ENCODE measurements around the gene LEFTY2.
"Not testable (repeated sequence)": the region's sequence is repeated elsewhere in the genome, so short reads cannot be mapped to it uniquely, and the experiment has no call there.

LEFTY2 gene

GRCh38 chr1:225899044-225899925 is 41.7 kb downstream of the LEFTY2 start:
- DNase-seq: no peak

- peak in 2 of 5 donors; percentile 13 to 31 for DNase-seq
Observed at GRCh38 chr1:225897595-225898514, 43.2 kb downstream of the LEFTY2 start.

- peak; percentile 31 to 92 (median 67) for DNase-seq
Observed at GRCh38 chr1:225896937-225897549, 44.0 kb downstream of the LEFTY2 start.

GRCh38 chr1:225896494-225896893 is 44.5 kb downstream of the LEFTY2 start:
- no peak for DNase-seq

DNA sequence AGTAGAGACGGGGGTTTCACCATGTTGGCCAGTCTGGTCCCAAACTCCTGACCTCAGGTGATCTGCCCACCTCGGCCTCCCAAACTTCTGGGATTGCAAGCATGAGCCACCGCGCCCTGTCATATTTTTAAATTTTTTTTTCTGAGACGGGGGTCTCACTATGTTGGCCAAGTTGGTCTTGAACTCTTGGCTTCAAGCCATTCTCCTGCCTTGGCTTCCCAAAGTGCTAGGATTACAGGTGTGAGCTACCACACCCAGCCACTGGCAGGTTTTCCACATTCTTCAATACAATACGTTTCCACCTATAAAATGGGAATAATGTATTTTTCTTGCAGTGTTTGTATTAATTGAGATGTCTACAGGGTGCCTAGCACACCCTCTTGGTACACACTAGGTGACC is 48.7 kb downstream of the LEFTY2 start:
- no peak for DNase-seq

DNA sequence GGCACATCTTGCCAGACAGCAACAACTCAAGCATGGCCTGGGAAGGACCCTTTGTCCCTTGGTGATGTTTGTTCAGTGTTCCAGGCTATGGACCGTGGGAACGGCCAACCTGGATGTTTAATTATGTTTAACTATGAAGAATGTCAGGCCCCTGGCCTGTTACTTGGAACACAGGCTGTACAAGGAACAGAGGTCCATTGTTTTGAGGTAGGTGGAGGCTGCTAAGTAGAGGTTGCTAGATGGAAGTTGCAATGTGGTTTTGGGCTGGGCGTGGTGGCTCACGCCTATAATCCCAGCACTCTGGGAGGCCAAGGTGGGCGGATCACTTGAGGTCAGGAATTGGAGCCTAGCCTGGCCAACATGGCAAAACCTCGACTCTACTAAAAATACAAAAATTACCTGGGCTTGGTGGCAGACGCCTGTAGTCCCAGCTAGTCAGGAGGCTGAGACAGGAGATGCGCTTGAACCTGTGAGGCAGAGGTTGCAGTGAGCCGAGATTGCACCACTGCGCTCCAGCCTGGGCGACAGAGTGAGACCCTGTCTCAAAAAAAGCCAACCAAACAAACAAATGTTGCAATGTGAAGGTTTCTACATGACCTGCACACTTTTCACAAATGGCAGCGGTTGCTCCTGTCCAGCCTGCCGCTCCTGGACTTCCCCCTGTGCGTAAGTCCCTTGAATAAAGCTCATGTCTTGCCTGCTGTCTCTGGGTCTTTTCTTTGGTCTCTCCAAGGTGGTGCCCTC is 49.6 kb downstream of the LEFTY2 start:
- DNase-seq: no peak

GRCh38 chr1:225890346-225891228 is 50.4 kb downstream of the LEFTY2 start:
- DNase-seq: no peak

DNA sequence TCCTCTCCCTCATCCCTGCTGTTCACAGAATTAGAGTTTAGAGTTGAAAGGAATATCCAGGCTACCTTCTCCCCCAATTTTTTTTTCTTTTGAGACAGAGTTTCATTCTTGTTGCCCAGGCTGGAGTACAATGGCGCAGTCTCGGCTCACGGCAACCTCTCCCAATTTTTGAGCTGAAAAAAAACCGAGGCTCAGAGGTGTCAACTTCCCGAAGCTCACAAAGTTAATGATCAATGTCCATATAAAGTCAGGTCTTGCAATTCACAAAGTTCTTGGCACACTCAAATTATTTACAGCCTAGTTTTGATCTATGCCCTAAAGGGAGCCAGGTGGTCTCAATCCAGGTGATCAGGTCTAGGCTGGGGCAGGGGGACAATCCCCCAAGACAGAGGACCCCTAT is 51.3 kb downstream of the LEFTY2 start:
- DNase-seq: no peak

DNA sequence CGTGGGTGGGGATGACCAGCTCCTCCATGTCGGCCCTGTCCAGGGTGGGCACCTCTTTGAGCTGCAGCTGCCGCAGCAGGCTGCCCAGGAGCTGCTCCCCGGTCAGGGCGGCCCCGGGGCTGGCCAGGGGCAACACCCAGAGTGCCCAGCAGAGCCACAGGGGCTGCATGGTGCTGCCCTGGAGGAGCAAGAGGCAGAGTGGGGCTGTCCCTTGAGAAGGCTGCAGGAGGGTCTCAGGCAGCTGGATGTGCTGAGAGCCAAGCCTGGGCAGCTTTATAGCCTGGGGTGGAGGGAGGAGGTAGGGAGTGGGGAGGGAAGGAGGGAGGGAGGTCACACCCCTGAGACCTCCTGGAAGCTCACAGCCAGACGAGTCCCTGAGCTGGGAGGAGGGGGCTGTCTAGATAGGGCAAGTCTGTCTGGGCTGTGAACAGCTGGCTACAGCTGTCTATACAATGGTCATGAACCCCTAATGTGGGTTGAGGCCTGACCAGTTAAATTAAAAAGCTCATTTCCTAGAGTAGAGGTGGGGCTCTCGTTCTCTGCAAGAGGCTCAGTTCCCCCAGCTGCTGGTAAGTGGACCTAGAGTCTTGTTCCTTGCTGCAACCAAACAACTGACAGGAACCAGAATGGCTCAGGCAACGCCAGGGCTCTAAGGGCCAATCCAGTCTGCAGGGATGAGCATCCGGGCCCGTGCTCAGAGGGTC is 52.0 kb downstream of the LEFTY2 start, which contains the start of gene LEFTY1:
Gene LEFTY1 (minus strand): TSS at position 249 of the 704 bp plus-strand sequence. CDS start 80 bp downstream, at position 169.
- DNase-seq: no peak

GRCh38 chr1:225888289-225888897 is 52.6 kb downstream of the LEFTY2 start:
- DNase-seq: no peak

- DNase-seq: not testable (repeated sequence)
Observed at GRCh38 chr1:225887554-225888288, 53.3 kb downstream of the LEFTY2 start.

DNA sequence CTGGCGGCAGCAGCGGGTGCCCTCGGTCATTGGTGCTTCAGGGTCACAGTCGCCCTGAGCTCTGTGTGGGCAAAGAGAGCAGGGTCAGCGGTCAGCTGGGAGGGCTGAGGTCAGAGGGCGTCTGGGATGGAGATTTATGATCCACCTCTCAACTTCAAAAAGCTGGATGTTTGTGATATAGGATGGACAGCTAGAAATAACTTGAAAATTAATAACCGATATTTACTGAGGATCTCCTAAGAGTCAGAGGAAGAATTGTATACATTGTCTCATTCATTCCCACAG is 54.0 kb downstream of the LEFTY2 start:
- no peak for DNase-seq

Measured in T-helper 1 cell (primary cell).